AG09319 (cell line): ENCODE data around the gene ULBP2.
"Not testable (repeated sequence)": the region's sequence is repeated elsewhere in the genome, so short reads cannot be mapped to it uniquely, and the experiment has no call there.

Experiments used
- DNase-seq: peaks from one replicate; pipeline ENCODE4 v3.0.0-alpha.2; 2010; ENCODE audit warnings: low read depth; ENCODE audit errors: extremely low read depth
- TF ChIP-seq, protein P1 (sequence below): IDR thresholded peaks from 2 replicates; pipeline ENCODE4 v1.5.1; 2011; ENCODE audit warnings: low read depth, mild to moderate bottlenecking, inconsistent platforms, low read length, moderate library complexity

Gene ULBP2

DNA sequence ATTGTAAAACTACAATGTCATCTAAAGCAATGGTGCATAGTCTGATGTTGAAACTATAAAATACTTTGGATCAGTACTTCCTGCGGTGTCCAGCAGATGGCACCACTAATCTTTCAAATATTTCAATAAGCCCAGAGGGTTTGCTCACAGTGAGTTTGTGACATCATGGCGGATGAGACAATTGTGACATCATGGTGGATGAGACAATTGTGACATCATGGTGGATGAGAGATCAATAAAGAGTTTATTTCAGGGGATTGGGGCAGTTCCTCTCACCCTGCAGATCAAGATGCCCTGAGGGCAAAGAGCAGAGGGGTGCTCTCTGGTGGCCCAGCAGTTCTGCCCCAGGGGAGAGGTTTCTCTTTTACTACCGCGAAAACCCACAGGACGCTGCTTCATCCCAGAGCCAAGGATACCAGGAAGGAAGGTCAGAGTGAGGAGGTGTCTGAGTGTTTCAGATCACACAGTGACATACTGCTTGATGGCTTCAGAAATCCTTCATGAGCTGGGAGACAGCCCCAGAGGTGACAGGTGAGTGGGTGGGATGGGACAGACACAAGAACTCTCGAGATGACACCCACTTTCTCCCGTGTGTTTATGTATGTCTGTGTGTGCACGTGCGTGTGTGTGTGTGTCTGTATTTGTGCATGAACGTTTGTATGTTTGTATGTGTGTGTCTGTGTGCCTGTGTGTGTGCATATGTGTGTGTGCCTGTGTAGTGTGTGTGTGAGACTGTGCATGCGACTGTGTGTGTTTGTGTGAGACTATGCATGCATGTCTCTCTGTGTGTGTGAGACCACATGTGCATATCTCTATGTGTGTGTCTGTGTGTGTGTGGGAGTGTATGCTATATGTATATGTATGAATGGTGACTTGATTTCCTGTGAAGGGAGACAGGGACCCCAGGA lies 7.3 kb upstream of the ULBP2 start:
- peak; percentile 14 for DNase-seq

DNA sequence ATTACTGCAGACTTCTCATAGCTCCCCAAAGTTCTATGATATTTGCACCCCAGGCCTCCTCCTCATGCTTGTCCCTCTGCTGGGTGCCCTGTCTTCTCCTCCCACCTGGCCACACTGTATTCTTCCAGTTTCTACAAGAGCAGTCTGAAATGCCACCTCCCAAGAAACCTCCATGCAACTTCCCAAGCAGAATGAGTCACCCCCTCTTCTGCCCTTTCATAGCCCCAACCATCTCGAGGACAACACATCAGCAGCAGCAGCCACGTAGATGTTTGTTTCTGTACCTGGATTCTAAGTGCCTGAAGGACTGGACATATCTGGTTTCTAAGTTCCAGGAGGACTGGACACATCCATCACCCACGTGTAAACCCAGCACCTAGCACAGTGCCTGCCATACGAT lies 6.6 kb upstream of the ULBP2 start:
- TF ChIP-seq, protein P1, sequence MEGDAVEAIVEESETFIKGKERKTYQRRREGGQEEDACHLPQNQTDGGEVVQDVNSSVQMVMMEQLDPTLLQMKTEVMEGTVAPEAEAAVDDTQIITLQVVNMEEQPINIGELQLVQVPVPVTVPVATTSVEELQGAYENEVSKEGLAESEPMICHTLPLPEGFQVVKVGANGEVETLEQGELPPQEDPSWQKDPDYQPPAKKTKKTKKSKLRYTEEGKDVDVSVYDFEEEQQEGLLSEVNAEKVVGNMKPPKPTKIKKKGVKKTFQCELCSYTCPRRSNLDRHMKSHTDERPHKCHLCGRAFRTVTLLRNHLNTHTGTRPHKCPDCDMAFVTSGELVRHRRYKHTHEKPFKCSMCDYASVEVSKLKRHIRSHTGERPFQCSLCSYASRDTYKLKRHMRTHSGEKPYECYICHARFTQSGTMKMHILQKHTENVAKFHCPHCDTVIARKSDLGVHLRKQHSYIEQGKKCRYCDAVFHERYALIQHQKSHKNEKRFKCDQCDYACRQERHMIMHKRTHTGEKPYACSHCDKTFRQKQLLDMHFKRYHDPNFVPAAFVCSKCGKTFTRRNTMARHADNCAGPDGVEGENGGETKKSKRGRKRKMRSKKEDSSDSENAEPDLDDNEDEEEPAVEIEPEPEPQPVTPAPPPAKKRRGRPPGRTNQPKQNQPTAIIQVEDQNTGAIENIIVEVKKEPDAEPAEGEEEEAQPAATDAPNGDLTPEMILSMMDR: no peak
- no peak for DNase-seq

More for the DNA sequence above, 7.3 kb upstream of the ULBP2 start:
- TF ChIP-seq, protein P1: peak; percentile 63

DNA sequence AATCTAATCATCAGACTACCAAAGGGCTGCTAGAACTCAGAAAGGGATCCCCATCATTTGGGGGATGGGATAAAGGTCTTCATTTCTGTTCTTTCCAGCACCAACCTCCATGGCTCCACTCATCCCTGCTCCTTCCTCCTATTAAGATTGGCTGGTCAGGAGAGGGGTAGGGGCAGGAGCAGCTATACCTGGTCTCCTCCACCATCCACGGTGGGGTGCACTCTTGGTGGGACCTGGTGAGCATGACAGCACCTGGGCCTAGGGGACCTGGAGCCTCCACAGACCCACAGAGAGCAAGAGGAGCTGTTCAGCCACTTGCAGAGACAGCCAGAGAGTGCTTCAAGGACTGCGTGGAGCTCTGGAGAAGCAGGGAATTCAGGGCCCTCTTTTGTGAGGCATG lies 6.1 kb upstream of the ULBP2 start:
- DNase-seq: no peak
- TF ChIP-seq, protein P1: no peak

DNA sequence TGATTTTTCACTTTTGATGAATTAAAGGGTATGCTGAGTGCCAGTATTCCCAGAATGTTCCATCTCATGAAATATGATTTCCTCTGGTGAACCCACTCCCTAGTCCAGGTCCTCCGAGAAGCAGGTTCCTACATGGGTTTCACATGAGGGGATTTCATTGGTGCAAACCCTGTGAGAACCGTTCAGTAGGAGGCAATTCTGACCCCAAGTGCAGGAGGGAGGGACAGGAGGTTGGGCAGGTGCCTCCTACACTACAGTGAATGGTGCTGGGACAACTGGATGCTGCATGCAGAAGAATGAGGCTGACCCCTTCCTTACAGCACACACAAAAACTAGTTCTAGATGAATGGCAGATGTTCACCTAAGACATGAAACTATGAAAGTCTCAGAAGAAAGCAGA lies 5.1 kb upstream of the ULBP2 start:
- TF ChIP-seq, protein P1: no peak
- DNase-seq: no peak

DNA sequence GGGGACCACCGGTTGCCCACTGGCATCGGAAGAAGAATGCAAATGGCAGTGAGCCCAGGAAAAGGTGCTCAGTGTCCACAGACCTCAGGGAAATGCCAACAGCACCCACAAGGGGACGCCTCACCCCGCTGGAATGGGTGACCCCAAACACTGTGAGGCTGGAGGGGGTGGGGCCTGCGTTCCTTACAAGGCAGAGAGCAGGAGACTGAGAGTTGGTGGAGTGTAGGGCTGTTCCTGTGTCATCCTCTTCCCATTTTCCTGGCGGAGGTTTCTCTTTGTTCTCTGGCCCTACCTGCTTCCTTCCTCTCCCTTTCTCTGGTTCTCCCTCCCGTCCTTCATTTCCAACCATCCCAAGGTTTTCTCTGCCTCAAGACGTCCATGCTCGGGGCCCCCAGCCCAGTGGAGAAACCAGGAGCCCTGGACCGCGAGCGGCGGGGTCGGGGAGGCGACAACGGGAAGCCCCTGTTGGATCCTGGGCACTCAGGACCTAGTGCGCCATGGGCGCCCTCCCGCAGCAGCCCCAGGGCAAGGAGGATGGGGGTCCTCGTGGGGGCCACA lies 3.7 kb upstream of the ULBP2 start:
- not testable (repeated sequence) for DNase-seq

DNA sequence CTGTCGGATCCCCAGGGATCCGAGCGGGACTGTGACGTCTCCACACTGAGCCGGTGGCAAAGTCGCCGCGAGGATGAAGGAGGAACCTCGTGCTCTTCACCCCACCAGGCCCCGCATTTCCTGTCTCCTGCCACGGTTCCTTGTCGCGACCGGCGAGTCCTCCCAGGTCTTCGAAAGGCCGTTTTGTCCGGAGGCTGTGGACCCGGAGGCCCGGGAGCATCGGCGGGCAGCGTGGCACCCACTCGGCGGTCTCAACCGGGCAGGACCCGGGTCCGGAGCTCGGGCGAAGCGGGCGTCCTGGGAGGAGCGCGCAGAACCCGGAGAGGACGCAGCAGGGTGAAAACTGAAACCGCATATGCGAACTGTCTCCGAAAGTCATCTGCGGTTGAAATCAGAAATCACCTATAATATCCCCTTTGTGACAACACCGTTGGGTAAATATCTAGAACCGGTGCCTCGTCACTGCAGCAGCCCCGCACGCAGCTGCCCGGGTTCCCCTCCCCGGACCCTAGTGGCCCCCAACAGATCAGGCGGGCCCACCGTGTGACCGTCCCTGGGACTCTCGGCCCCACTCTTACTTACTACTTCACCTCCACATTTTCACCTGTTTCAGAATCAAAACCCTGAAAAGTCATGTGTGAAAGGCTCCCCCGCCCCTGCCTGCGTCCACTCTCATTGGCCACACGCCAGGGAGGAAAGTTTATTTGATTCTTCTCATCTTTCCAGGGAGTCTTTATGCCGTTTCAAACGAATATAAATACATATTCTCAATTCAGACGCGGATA lies 3.1 kb upstream of the ULBP2 start:
- TF ChIP-seq, protein P1: no peak
- no peak for DNase-seq

DNA sequence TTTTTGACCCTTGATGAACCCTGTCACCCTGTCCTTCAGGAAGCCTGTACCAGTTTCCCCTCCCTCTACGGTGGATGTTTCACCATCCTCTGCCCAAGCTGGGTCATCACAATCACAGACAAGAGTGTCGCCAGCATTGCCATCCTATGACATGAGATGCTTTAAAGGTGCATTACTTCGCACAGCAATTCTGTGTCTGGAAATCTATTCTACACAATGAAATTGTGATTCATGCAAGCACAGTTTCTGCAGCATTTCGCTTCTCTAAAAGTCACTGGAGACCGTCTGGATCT lies 2.5 kb upstream of the ULBP2 start:
- DNase-seq: no peak
- TF ChIP-seq, protein P1: no peak
